ENCODE measurements around the gene INF2.

- TF ChIP-seq EZH2phosphoT487 (IDR thresholded peaks at IDR 0.05; ENCODE audit: insufficient read depth, low read depth): no peak
- TF ChIP-seq EZH2 (IDR thresholded peaks at IDR 0.05; ENCODE audit: insufficient read depth, poor library complexity, severe bottlenecking): no peak
Measured at GRCh38 chr14:104682107-104682593, 7.3 kb upstream of the INF2 start.

All from GM23248 (cell line).